NCI-H1436 (cell line): Measurements from ENCODE around the gene SNX4.
A peak's percentile ranks its signal among the peaks of the same experiment; 100 is the strongest.
"Not testable (repeated sequence)": the region's sequence is repeated elsewhere in the genome, so short reads cannot be mapped to it uniquely, and the experiment has no call there.

Experiments
- DNase-seq: peaks from one replicate; lab custom pipeline; 2025; lab: John Stamatoyannopoulos, UW

Gene SNX4

GRCh38 chr3:125462722-125463299 is 57.2 kb downstream of the SNX4 start:
- no peak for DNase-seq

GRCh38 chr3:125461896-125462295 is 58.1 kb downstream of the SNX4 start:
- DNase-seq = no peak

GRCh38 chr3:125460233-125460632 is 59.8 kb downstream of the SNX4 start:
- no peak for DNase-seq

GRCh38 chr3:125443923-125444322 is 76.1 kb downstream of the SNX4 start:
- no peak for DNase-seq

- no peak for DNase-seq
These were observed 77.5 kb downstream of the SNX4 start for GRCh38 chr3:125442506-125442905.

- no peak for DNase-seq
These were observed 79.0 kb downstream of the SNX4 start for GRCh38 chr3:125440970-125441369.

- no peak for DNase-seq
These were observed 79.4 kb downstream of the SNX4 start for GRCh38 chr3:125440559-125440955.

GRCh38 chr3:125437631-125438435 is 82.2 kb downstream of the SNX4 start:
- peak; percentile 20 for DNase-seq

GRCh38 chr3:125436921-125437320 is 83.1 kb downstream of the SNX4 start:
- no peak for DNase-seq

GRCh38 chr3:125435231-125435630 is 84.8 kb downstream of the SNX4 start:
- DNase-seq = no peak

GRCh38 chr3:125434582-125435011 is 85.4 kb downstream of the SNX4 start:
- DNase-seq = no peak

GRCh38 chr3:125433611-125434041 is 86.4 kb downstream of the SNX4 start:
- no peak for DNase-seq

GRCh38 chr3:125433091-125433534 is 86.9 kb downstream of the SNX4 start:
- DNase-seq = no peak

GRCh38 chr3:125431912-125432790 is 87.9 kb downstream of the SNX4 start:
- no peak for DNase-seq

- DNase-seq = no peak
These were observed 88.6 kb downstream of the SNX4 start for GRCh38 chr3:125431391-125431790.

GRCh38 chr3:125428216-125428830 is 91.7 kb downstream of the SNX4 start:
- DNase-seq = no peak

GRCh38 chr3:125418306-125418705 is 101.7 kb downstream of the SNX4 start:
- no peak for DNase-seq

GRCh38 chr3:125416235-125416634 is 103.8 kb downstream of the SNX4 start:
- no peak for DNase-seq

GRCh38 chr3:125414669-125415068 is 105.3 kb downstream of the SNX4 start:
- DNase-seq = no peak

- DNase-seq = no peak
These were observed 109.1 kb downstream of the SNX4 start for GRCh38 chr3:125410922-125411321.

GRCh38 chr3:125406070-125406469 is 113.9 kb downstream of the SNX4 start:
- no peak for DNase-seq

GRCh38 chr3:125405515-125405914 is 114.5 kb downstream of the SNX4 start:
- DNase-seq = not testable (repeated sequence)
